Endothelial cell (in vitro differentiated cells): ENCODE results near the gene PCDHB2. TPM values are rescaled to one million over a fixed set of nuclear protein-coding genes. Genes with fewer than 3 reads are reported as not detected.
A peak's percentile ranks its signal among the peaks of the same experiment; 100 is the strongest.

ENCODE experiments used
- DNase-seq: peaks from one replicate; pipeline ENCODE4 v3.0.0; 2021; ENCODE audit warnings: low spot score
- H3K27ac Mint-ChIP-seq: one replicate; pipeline ENCODE4 v1.8.0; 2021; ENCODE audit warnings: mixed read lengths, inconsistent platforms; ENCODE audit not compliant: unreplicated experiment
- H3K27me3 Mint-ChIP-seq: one replicate; pipeline ENCODE4 v1.8.0; 2021; ENCODE audit warnings: mild to moderate bottlenecking, moderate library complexity, mixed read lengths, inconsistent platforms; ENCODE audit not compliant: unreplicated experiment
- H3K36me3 Mint-ChIP-seq: one replicate; pipeline ENCODE4 v1.8.0; 2021; ENCODE audit warnings: mild to moderate bottlenecking, low read depth, mixed read lengths, inconsistent platforms; ENCODE audit not compliant: unreplicated experiment
- H3K4me1 Mint-ChIP-seq: one replicate; pipeline ENCODE4 v1.8.0; 2021; ENCODE audit warnings: mild to moderate bottlenecking, mixed read lengths, inconsistent platforms; ENCODE audit not compliant: unreplicated experiment
- H3K4me3 Mint-ChIP-seq: one replicate; pipeline ENCODE4 v1.8.0; 2021; ENCODE audit warnings: mild to moderate bottlenecking, mixed read lengths, inconsistent platforms; ENCODE audit not compliant: unreplicated experiment
- H3K9me3 Mint-ChIP-seq: one replicate; pipeline ENCODE4 v1.8.0; 2021; ENCODE audit warnings: mixed read lengths, inconsistent platforms; ENCODE audit not compliant: unreplicated experiment
- long read RNA-seq: library from polyadenylated mRNA; unstranded; transcript quantifications from one replicate; pipeline ENCODE4 v2.0.0, GENCODE V29; 2020; ENCODE audit not compliant: unreplicated experiment
- total RNA-seq: library from RNA; stranded (reverse); fragmentation: NEBNext Ultra II Directional; extraction: Animal tissue kit (Norgen Biotek cat#: 25700); gene quantifications from one replicate; pipeline ENCODE4 v1.2.1, GENCODE V29; 2021; ENCODE audit not compliant: unreplicated experiment
- TF ChIP-seq, protein P1 (sequence below): fragments of 200-600 bp; sonication (generic); IDR thresholded peaks from one replicate; pipeline ENCODE4 v1.5.0; 2021; ENCODE audit warnings: antibody characterized with exemption; ENCODE audit not compliant: unreplicated experiment

Gene PCDHB2
- 44.9 TPM for total RNA-seq
- long read RNA-seq, full-length matches to known transcripts, result 27 of 27 reads
- long read RNA-seq, partial matches to known transcripts, result 0 of 27 reads
- long read RNA-seq, other reads (novel, unspliced or antisense), result 0 of 27 reads

DNA sequence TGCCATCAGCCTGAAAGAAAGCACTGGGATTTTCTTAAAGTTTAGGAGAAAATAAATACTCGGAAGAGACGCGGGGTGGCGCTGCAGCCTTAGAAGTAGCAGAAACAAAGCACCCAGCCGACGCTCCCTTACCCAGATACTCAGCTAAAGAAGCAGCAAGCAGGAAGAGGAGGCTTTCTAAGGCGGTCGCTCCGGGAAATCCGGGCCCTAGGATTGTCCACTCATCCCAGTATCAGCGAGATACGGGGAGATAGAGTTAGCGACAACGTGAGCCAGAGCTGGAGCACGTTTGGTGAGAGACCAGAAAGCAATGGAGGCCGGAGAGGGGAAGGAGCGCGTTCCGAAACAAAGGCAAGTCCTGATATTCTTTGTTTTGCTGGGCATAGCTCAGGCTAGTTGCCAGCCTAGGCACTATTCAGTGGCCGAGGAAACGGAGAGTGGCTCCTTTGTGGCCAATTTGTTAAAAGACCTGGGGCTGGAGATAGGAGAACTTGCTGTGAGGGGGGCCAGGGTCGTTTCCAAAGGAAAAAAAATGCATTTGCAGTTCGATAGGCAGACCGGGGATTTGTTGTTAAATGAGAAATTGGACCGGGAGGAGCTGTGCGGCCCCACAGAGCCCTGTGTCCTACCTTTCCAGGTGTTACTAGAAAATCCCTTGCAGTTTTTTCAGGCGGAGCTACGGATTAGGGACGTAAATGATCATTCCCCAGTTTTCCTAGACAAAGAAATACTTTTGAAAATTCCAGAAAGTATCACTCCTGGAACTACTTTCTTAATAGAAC, at the start of gene PCDHB2:
TSS of gene PCDHB2 (plus strand) at position 135 of the 782 bp plus-strand sequence. CDS start at position 311, 176 bp downstream.
- Mint-ChIP-seq H3K36me3 (peaks cover 26% of the 10 kb centered on the region), H3K27ac (peak within 1 kb of the TSS; percentile 92), H3K4me3 (peak within 1 kb of the TSS; percentile 99), H3K4me1 (peaks cover 13% of the 10 kb centered on the region), H3K9me3 (no peaks in the 10 kb centered on the region), H3K27me3 (peaks cover 12% of the 10 kb centered on the region)
- TF ChIP-seq, protein P1, sequence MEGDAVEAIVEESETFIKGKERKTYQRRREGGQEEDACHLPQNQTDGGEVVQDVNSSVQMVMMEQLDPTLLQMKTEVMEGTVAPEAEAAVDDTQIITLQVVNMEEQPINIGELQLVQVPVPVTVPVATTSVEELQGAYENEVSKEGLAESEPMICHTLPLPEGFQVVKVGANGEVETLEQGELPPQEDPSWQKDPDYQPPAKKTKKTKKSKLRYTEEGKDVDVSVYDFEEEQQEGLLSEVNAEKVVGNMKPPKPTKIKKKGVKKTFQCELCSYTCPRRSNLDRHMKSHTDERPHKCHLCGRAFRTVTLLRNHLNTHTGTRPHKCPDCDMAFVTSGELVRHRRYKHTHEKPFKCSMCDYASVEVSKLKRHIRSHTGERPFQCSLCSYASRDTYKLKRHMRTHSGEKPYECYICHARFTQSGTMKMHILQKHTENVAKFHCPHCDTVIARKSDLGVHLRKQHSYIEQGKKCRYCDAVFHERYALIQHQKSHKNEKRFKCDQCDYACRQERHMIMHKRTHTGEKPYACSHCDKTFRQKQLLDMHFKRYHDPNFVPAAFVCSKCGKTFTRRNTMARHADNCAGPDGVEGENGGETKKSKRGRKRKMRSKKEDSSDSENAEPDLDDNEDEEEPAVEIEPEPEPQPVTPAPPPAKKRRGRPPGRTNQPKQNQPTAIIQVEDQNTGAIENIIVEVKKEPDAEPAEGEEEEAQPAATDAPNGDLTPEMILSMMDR, result peak; percentile 90
- DNase-seq, result peak; percentile 82

DNA sequence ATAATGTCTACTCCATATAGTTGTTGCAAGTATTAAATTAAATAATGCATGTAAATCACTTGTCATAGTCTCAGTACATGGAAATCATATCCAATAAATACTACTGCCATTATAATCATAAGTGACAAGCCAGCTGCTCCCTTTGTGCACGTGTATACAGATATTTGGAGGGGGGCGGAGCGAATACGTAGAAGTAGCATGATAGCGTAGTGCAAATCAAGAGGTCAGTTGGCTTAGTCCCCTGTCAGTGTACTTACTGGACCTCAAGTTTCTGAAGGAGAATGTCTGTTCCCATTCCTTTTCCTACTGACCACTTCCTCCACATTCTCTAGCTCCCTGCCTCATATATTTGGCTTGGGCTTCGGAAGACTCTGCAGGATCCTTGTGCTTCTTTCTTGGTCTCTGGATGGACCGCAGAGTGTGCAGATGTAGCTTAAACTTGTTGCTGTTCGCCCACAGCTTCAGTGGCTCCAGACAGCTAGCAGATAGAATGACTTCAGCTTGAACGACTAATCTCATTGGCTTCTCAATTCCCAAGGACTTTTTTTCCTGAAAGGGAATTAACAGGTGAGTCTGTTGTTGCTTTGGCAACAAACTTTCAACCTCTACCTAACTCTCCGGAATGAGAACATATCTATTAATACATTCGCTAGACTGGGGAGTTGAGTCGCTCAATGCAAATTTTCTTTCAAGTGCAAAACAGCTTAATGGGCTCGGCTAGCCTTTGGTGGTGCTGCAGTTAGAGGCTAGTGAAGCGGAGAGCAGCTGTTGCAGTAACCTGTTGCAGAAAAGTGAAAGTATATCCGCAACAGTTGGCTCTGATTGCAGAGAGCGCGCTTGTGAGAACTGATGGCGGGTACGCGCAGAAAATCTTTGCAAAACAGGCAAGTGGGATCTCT, 43.5 kb upstream of the PCDHB2 start, which contains the start of gene PCDHB1:
TSS of gene PCDHB1 (plus strand) at position 753 of the 899 bp plus-strand sequence. CDS start at position 850, 97 bp downstream.
- H3K27ac Mint-ChIP-seq, result no peak within 1 kb of the TSS
- peaks cover 11% of the 10 kb centered on the region for H3K4me1 Mint-ChIP-seq
- DNase-seq, result no peak
- H3K4me3 Mint-ChIP-seq, result peak within 1 kb of the TSS; percentile 94
- no peaks in the 10 kb centered on the region for H3K9me3 Mint-ChIP-seq
- H3K36me3 Mint-ChIP-seq, result no peaks in the 10 kb centered on the region
- peaks cover 3% of the 10 kb centered on the region for H3K27me3 Mint-ChIP-seq
- TF ChIP-seq, protein P1, result no peak

DNA sequence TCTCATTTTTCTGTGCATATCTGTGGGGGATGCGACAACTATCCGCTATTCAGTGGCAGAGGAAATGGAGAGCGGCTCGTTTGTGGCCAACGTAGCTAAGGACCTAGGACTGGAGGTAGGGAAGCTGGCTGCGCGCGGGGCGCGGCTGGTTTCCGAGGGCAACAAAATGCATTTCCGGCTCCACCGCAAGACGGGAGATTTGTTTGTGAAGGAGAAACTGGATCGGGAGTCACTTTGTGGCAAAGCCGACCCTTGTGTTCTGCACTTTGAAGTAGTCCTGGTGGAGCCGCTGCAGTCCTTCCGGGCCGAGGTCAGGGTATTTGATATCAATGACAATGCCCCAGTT, 42.9 kb upstream of the PCDHB2 start:
- H3K36me3 Mint-ChIP-seq, result no peaks in the 10 kb centered on the region
- peaks cover 3% of the 10 kb centered on the region for H3K27me3 Mint-ChIP-seq
- H3K4me1 Mint-ChIP-seq, result peaks cover 11% of the 10 kb centered on the region
- no peak overlapping the region for H3K27ac Mint-ChIP-seq
- no peaks in the 10 kb centered on the region for H3K9me3 Mint-ChIP-seq
- DNase-seq, result peak; percentile 20
- TF ChIP-seq, protein P1, result no peak
- H3K4me3 Mint-ChIP-seq, result peak overlapping the region; percentile 94

DNA sequence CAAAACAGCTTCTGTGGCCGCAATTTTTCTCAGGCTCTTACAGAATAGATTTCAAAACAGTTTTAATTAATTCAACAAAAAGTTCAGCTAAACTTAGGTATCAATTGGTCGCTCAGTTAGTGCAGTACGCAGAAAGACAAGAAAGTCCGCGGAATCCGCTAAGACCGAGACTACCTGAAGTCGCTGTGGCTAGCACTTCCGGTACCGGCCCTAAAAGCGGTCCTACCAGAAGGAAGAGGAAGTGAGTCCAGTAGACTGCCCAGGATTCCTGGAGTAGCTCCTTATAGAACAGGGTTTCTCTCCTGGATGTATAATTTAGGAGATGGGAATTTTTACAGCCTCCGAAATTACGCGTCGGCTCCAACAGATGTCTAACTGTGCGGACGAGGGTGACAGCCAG, 16.6 kb upstream of the PCDHB2 start:
- H3K4me3 Mint-ChIP-seq, result no peak overlapping the region

More for the DNA sequence above, 16.6 kb upstream of the PCDHB2 start:
- TF ChIP-seq, protein P1, result no peak
- Mint-ChIP-seq H3K27ac (no peak overlapping the region), H3K36me3 (no peaks in the 10 kb centered on the region), H3K9me3 (no peaks in the 10 kb centered on the region), H3K27me3 (no peaks in the 10 kb centered on the region), H3K4me1 (no peaks in the 10 kb centered on the region)
- DNase-seq, result no peak
